Medulla oblongata (tissue), 1 donor: ENCODE measurements around the gene CAMK1D.

Source experiments
- DNase-seq: peaks from one replicate; pipeline ENCODE4 v3.0.0-alpha.2; 2015; ENCODE audit errors: extremely low spot score

Gene CAMK1D

GRCh38 chr10:12628153-12628552 is 278.8 kb downstream of the CAMK1D start:
- no peak for DNase-seq

GRCh38 chr10:12628964-12629766 is 279.8 kb downstream of the CAMK1D start:
- DNase-seq, result no peak

GRCh38 chr10:12629767-12630165 is 280.4 kb downstream of the CAMK1D start:
- DNase-seq, result no peak

GRCh38 chr10:12631216-12631615 is 281.9 kb downstream of the CAMK1D start:
- no peak for DNase-seq

- no peak for DNase-seq
Measured at GRCh38 chr10:12631787-12632562, 282.6 kb downstream of the CAMK1D start.

- DNase-seq, result peak; percentile 33
Measured at GRCh38 chr10:12633776-12634620, 284.7 kb downstream of the CAMK1D start.

- no peak for DNase-seq
Measured at GRCh38 chr10:12634621-12634931, 285.2 kb downstream of the CAMK1D start.

GRCh38 chr10:12635127-12635541 is 285.8 kb downstream of the CAMK1D start:
- DNase-seq, result no peak

GRCh38 chr10:12636571-12636970 is 287.2 kb downstream of the CAMK1D start:
- DNase-seq, result no peak

- no peak for DNase-seq
Measured at GRCh38 chr10:12637649-12638048, 288.3 kb downstream of the CAMK1D start.

GRCh38 chr10:12638103-12638502 is 288.8 kb downstream of the CAMK1D start:
- no peak for DNase-seq

GRCh38 chr10:12638781-12639180 is 289.4 kb downstream of the CAMK1D start:
- DNase-seq, result no peak

- DNase-seq, result no peak
Measured at GRCh38 chr10:12639996-12640944, 290.9 kb downstream of the CAMK1D start.

- no peak for DNase-seq
Measured at GRCh38 chr10:12642036-12642435, 292.7 kb downstream of the CAMK1D start.

GRCh38 chr10:12643279-12643678 is 293.9 kb downstream of the CAMK1D start:
- no peak for DNase-seq

GRCh38 chr10:12644380-12645144 is 295.2 kb downstream of the CAMK1D start:
- DNase-seq, result no peak

GRCh38 chr10:12645449-12645848 is 296.1 kb downstream of the CAMK1D start:
- DNase-seq, result no peak

- DNase-seq, result no peak
Measured at GRCh38 chr10:12649012-12649584, 299.8 kb downstream of the CAMK1D start.

- DNase-seq, result no peak
Measured at GRCh38 chr10:12650122-12650521, 300.8 kb downstream of the CAMK1D start.
